GM12874 (cell line): ENCODE results near the gene DENND2A.

Experiments used
- CTCF ChIP-seq: IDR thresholded peaks from 2 replicates; pipeline ENCODE4 v1.5.1; 2011; ENCODE audit warnings: low read depth, mild to moderate bottlenecking, control low read depth, low read length, moderate library complexity; ENCODE audit not compliant: insufficient read depth

DENND2A gene

GRCh38 chr7:140521421-140521820 is 119.2 kb downstream of the DENND2A start:
- no peak for TF ChIP-seq CTCF

- no peak for TF ChIP-seq CTCF
Measured at GRCh38 chr7:140519007-140519399, 121.6 kb downstream of the DENND2A start.

DNA sequence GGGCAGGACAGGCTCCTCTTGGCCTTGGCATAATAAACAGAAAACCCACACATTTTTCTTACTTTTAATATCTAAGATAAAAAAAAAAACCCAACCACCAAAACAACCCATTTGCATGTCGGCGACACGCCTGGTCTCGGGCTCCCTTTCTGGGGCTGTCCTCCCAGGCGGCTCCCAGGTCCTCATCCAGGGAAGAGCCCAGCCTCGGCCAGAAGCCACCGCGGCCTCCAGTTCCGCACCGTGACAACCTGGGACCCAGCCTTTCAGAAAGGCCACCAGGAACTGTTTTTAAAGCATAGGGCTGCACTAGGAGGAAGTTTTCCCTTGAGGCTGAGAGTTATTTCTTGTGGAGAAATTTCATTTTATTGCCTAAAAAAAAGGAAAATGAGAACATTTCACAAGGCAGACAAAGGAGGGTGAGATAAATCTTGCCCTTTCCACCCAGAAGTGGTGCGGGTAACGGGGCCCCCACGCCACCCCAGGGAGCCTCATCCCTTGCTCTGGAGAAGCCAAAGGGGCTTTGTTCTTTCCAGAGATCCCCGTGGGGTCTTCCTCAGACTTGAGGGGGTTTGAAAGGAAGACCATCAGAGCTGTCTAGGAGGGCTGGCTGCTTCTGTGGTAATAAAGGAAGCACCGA is 122.1 kb downstream of the DENND2A start:
- TF ChIP-seq CTCF = no peak

- peak; percentile 85 for TF ChIP-seq CTCF
Measured at GRCh38 chr7:140517546-140518369, 122.9 kb downstream of the DENND2A start.

GRCh38 chr7:140512317-140513000 is 128.2 kb downstream of the DENND2A start:
- TF ChIP-seq CTCF = no peak

DNA sequence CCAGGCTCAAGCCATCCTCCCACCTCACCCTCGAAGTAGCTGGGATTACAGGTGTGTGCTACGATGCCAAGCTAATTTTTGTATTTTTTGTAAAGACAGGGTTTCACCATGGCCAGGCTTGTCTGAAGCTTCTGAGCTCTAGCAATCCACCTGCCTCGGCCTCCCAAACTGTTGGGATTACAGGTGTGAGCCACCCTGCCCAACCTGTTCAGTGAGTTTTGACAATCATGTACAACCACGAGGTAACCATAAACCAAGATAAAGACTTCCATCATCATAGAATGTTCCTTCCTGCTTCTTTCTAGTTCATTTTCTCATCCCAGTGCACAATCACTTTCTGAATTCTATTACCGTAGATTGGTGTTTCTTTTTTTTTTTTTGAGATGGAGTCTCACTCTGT is 130.8 kb downstream of the DENND2A start:
- no peak for TF ChIP-seq CTCF

DNA sequence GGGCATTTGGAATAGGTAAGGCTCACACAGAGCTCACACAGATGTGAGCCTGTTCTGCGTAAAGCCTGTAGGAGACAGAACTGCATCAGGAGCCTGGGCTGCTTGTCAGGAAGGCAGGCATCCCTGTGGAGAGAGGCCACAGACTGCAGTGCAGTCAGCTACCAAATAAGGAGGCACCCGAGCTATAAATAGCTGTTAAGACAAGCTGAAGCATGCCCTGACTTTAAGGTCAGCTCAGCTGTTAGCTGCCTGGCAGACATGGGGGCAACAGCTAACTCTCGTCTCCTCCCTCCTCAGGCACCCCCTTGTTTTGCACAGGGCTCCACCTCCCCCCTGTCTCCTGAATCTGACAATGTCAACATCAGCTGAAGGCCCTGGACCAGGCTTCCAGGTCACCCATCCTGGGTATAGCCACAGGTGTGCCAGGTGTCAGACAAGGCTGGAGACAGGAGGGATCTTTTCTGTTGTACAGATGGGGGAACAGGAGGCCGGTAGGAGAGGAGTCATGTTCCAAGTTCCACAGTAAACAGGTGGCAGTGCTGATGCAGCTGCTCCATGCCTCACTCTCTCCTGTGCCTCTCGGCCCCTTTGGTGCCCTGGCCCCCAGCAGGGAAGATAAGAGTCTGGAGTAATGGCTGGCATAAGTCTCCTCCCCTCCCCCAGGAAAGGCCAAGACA is 133.7 kb downstream of the DENND2A start:
- TF ChIP-seq CTCF = no peak
